GM21515 (cell line): ENCODE data around the gene KDM3A.

Source experiments
- ATAC-seq: cut with Tn5 transposase; IDR thresholded peaks from one replicate; pipeline ENCODE4 v1.9.1; 2021; ENCODE audit not compliant: unreplicated experiment

The KDM3A gene, protein sequence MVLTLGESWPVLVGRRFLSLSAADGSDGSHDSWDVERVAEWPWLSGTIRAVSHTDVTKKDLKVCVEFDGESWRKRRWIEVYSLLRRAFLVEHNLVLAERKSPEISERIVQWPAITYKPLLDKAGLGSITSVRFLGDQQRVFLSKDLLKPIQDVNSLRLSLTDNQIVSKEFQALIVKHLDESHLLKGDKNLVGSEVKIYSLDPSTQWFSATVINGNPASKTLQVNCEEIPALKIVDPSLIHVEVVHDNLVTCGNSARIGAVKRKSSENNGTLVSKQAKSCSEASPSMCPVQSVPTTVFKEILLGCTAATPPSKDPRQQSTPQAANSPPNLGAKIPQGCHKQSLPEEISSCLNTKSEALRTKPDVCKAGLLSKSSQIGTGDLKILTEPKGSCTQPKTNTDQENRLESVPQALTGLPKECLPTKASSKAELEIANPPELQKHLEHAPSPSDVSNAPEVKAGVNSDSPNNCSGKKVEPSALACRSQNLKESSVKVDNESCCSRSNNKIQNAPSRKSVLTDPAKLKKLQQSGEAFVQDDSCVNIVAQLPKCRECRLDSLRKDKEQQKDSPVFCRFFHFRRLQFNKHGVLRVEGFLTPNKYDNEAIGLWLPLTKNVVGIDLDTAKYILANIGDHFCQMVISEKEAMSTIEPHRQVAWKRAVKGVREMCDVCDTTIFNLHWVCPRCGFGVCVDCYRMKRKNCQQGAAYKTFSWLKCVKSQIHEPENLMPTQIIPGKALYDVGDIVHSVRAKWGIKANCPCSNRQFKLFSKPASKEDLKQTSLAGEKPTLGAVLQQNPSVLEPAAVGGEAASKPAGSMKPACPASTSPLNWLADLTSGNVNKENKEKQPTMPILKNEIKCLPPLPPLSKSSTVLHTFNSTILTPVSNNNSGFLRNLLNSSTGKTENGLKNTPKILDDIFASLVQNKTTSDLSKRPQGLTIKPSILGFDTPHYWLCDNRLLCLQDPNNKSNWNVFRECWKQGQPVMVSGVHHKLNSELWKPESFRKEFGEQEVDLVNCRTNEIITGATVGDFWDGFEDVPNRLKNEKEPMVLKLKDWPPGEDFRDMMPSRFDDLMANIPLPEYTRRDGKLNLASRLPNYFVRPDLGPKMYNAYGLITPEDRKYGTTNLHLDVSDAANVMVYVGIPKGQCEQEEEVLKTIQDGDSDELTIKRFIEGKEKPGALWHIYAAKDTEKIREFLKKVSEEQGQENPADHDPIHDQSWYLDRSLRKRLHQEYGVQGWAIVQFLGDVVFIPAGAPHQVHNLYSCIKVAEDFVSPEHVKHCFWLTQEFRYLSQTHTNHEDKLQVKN (N-terminal part only)

DNA sequence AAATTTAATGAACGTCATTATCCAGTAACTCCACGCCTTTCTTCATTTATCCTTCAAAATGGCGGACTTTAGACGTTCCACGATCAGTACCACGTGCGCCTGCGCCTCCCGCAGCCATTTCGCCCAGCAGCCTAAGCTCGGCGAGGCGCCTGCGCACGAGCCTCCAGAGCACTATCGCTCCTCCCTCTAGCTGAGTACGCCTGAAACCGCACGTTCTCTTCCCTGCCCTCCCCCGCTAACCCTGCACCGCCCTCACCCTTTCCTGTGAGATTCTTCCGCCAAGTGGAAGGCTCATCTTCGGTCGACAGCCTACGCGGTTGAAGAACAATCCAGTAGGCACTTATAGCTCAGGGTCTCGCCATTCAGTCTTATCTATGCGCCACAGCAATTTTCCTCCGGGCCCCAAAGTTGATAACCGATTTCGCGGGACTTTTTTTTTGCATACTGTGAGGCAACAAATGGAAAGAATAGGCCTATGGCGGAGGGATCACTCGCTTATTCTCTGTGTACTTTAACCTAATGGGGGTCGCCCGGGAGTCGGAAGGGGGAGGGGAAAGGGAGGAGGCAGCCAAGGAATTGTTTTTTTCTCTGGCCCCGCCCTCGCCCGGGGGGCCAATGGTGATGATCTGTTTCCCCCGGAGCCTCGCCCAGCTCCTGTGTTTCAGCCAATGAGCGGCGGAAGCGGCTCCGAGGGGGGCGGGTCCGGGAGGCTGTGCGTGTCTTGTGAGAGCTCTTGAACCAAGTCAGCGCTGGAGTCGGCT lies at the start of gene KDM3A:
KDM3A (plus strand) TSS at position 741 of the 761 bp plus-strand sequence. CDS start 677 bp downstream, outside the sequence.
- peak; percentile 82 for ATAC-seq

DNA sequence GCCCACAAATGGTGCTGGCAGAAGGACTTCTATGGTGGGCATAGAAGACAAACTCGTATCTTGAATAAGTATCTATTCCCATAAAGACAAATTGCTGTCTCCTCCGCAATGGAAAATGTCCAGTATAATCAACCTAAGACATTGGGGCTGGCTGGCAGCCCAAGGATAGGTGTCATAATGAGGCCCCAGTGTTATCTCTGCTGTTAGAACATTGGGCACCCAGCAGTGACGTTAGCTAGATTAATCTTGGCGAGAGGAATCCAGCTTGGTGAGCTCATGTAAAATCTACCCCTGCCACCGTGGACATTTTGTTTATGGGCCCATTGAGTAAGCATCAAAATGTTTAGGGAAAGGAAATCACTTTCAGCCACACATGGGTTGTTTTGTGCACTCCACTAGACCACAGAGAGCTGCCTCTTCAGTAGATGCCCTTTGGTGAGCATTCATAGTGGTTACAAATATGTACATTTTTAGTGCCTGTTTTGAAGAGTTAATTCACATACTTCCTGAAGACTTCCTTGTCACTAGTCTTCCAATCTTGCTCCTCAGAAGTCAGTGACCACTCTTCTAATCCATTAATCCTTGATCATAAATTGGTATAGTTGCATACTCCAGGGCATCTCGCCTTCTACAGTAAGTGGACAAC lies 48.2 kb upstream of the KDM3A start:
- ATAC-seq: no peak

DNA sequence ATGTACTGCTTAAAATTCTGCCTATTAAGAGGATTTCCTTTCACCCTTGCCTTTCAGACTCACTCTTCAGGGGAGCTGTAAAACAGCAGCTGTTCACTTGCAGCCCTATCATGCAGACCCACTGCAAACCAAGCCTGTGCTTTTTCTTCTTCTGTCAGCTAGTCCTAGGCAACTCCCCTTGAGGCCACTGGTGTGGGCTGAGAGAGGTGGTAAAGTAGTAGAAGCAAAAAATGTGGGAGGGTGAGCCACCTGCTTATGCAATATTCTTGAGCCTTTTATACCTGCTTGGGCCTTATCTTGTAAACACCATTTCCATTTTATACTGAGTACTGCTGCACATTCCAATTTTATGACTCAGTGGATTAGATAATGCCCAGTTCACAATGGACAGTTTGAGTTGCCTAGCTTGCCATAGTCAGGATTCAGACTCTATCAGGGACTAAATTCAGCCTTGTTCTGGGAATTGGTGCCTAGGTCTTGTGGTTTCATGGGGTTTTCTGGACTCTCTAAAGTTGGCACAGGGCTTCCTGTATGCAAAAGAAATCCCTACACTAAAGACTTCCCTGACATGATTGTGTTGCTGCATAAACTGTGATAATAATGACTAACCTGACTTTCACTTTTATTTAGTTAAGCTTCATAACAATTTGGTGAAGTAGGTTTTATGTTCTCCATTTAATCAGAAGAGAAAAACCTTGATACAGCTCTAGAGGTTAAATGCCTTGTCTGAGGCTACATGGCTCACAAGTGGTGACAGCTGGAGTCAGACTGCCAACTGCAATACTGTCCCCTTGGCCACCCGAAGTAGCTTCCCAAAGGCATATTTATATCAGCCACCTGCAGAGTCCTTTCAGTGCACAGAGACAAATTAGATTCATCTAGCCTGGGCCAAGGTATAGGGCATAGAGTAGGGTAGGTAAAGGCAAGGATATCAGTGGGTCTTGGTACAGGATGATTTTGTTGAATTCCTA lies 47.4 kb upstream of the KDM3A start:
- ATAC-seq: no peak

DNA sequence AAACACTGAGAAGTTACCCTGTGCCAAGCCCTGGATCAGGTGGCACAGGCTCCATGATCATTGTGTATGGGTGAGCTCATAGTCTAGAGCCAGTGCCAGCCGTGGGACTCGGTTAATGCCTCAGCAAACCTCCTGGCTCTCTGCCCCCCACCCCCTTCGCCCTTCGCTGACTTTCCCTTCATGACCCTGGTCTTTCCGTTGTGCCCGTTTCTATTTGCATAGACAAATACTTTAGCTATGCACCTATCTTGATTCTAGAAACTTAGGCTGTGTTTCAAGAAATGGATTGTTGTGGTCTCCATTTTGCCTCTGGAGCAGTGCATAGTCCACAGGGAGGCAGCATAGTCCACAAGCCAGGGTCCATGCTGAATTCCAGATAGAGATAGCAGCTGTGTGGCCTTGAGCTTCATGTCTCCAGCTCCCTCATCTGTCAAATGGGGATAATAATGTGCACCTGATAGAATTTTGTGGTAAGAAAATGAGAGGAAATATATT lies 44.8 kb upstream of the KDM3A start:
- no peak for ATAC-seq

DNA sequence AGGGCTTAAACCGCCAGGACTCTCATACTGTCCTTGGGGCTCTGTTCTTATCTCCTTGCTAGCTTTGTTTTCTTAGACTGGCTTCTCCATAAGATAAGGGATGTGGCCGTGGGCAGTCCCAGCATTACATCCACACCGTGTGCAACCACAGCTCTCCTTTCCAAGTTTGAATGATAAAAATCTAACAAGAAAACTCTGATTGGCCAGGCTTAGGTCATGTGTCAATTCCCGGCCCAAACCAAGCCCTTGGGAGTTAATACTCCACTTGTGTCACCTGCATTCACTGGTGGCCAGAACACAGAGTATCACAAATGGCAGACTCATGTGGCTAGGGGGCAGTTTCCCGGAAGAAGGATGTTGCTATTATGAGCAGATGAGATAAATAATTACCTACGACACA lies 43.2 kb upstream of the KDM3A start:
- no peak for ATAC-seq

DNA sequence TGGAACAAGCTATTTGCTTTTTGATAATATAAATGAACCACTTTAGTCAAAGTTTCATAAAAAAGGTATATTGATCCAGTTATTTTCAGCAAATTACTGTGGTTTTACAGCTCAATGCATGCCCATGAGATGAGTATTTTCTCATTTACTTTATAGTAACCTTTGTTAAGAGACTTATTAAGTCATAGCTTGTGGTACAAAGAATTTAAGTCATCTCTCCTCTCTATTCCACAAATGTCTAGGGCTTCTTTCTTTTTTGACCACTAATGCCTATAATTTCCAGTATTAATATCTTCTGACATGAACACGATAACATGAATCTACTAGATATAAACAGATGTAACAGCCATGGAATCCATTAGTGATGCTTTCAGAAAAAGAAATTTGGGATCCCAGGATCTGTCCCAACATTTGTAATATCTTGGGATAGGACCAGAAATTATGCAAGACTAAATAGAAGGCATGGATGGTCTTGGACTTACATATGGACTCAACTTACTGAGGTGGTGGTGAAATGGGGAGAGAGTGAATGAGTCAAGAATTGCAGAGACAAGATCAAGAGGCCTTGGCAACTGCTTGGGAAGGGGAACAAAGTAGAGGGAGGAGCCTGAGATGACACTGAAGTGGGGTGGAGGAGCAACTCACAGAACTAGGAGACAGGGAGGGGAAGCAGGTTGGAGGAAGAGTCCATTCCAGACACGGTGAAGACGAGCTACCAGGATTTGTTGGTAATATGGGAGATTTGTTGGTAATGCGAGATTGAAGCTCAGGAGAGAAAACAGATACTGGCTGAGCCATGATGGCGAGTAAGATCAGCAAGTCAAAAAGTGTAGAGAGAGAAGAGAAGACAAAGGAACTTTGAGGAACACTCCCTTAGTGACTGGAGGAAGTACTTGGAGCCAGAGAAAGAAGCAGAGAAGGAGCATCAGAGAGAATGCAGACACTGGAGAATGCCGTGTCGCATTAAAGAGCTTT lies 42.4 kb upstream of the KDM3A start:
- no peak for ATAC-seq

DNA sequence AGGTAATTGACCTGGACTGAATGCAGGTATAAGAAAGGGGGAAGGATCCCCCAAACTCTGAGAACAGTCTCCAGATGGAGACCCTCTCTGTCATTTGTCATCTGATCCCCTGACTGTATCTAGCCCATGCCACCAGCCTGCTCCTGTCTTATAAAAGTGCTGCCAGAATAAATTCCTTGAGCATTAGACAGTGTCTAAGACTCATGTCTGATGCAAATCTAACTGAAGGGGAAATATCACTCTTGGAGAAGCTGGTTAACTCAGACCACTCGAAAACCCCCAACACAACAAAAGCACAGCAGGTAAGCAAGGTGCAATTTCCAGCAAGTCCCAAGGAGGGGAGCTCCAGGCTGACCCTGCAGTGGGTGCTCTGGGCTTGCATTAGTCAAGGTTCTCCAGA lies 40.9 kb upstream of the KDM3A start:
- ATAC-seq: no peak

DNA sequence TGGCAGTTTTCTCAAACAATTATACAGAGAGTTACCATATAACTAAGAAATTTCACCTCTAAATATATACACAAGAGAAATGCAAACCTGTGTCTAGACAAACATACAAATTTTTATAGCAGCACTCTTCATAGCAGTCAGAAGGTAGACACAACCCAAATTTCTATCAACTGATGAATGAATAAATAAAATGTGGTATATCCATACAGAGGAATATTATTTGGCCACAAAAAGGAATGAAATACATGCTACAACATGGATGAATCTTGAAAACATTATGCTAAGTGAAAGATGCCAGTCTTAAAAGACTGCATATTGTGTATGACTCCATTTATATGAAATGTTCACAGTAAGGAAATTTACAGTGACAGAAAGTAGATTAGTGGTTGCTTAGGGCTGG lies 30.6 kb upstream of the KDM3A start:
- no peak for ATAC-seq

DNA sequence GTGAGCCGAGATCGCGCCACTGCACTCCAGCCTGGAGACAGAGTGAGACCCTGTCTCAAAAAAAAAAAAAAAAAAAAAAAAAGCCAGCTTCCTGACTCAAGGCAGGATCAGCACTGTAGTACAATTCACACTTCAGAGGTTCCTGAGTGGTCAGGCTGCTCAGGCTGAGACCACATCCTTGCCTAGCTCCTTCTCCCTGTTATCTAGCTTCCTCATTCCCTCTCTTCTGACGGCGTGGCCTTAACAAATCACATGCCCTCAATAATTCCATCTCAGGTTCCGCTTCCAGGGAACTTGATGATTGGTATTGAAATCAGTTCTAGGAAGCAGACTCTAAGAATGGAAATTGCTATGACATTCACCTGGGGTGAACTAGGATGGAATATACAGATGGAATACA lies 29.8 kb upstream of the KDM3A start:
- ATAC-seq: no peak

DNA sequence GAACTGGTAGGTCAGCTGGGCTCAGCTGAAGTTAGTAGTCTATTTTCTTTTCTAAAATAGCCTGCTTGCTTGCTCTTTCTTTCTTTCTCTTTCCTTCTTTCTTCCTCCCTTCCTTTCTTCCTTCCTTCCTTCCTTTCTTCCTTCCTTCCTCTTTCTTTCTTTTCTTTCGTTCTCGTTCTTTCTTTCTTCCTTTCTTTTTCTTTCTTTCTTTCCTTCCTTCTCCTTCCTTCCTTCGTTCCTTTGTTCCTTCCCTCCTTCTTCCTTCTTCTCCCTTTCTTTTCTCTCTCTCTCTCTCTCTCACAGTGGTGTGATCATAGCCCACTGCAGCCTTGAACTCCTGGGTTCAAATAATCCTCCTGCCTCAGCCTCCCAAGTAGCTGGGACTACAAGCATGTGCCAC lies 29.2 kb upstream of the KDM3A start:
- ATAC-seq: no peak

DNA sequence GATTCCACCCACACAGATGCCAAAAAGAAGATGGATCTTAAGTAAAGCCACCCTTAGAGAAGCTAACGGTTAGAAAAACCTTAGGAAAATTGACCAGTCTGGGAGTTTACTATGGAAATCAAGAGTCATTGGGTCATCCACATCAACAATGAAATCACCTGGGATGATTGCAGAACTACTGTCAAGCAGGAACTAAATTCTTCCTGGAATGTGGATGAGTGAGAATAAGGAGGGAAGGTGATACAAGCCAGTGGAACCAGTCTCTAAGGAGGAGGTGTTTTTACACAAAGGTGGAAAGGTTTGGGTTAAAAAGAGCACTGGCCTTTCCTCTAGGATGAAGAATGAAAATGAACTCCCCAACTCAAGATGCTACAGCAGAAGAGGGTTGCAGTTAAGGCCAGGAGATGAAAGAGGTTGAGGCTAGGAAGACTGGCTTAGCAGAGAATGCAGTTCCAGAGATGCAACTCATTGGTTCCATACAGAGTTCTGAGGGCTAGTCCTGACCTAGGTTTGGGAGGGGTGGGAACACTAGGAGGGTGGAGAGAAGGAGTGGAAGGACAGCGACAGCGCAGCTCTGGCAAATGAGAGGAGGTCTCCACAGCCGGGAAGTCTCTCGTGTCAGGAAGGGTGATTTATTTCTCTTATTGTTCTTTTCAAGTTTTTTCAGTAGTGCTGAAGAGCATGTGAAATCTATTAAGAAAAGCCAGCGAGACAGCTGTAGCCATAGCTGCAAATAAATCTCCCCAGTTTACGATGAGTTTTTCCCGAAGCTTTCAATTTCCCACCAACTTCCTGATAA lies 27.7 kb upstream of the KDM3A start:
- ATAC-seq: no peak

DNA sequence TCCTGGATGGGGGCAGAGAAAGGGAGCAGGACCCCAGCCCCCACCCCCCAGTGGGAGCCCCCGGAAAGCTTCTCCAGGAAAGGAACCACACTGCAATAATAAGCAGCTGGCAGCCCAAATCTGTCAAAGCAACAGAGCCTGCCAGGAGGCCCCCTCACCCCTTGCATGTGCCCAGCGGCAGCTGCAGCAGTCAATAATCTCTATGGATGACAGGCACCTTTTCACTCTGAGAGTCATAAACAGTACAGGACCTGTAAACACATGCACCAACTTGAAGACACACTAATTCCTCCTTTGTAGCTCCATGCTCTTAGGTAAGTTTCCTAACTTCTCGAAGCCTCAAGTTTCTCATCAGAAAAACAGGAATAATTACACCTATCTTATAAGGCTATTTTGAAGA lies 26.2 kb upstream of the KDM3A start:
- no peak for ATAC-seq

DNA sequence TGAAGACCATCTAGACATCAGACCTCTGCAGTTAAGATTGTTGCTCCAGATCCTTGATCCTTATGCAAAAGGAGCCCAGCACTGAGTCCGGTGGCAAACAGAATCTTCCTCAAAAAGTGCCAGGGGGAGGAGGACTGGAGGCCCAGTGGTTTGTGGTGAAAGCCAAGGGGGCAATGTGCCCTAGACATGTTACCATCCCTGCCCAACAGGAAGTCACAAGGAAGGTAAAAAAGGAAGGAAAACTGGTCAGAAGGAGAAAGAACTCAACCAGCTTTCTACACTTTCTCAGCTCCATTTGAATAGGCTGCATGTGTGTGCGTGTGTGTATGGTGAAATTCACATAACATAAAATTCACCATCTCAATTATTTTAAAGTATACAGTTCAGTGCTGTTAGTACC lies 25.0 kb upstream of the KDM3A start:
- ATAC-seq: no peak

DNA sequence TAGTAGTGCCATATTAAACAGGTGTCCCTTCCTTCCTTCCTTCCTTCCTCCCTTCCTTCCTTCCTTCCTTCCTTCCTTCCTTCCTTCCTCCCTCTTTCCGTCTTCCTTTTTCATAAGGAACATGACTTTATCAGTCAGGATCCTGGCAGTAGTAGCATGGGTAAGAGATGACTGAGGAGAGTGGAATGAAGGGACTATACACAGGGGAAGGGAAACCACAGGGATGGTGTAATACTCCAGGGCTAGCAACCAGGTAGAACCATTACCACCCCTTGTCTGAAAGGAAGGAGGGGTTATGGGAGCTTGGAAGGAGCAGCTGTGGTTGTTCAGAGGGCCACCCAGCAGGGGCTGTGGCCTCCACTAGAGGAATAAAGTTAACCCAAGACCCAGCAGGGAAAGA lies 23.2 kb upstream of the KDM3A start:
- no peak for ATAC-seq

DNA sequence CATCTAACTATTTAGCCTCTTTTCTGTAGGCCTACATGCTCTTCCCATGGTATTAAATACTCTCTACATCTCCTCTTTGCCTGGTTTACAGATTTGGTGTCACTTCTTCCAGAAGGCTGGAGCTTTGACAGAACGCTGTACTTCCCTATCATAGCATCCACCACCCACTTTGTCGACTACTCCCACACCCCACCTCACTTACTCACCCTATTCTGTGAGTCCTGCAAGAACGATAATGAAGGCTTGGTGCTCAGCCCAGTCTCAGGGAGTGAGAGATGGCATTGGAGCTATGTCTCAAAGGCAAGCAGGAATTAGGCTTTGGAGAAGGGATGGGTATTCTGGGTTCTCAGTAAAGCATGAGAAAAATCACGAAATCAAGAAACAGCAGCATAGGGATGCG lies 20.3 kb upstream of the KDM3A start:
- no peak for ATAC-seq

DNA sequence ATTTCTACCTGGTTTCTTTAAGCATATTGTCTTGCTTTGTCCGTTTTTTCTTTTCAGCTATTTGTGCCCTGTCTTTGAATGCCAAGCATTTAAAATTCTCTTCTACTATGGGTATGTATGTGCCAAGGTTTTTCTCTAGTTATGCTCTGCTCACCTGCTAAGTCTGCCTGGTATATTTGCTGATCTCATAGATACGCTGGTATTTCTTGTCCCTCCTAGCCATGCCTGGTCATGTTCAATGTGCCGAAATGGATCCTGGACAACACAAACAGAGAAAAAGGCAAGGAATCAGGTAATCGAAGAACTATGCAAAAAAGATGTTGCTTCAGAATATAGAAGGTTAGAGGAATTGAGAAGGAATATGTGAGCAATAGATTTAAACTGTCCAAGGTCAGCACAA lies 14.9 kb upstream of the KDM3A start:
- no peak for ATAC-seq

DNA sequence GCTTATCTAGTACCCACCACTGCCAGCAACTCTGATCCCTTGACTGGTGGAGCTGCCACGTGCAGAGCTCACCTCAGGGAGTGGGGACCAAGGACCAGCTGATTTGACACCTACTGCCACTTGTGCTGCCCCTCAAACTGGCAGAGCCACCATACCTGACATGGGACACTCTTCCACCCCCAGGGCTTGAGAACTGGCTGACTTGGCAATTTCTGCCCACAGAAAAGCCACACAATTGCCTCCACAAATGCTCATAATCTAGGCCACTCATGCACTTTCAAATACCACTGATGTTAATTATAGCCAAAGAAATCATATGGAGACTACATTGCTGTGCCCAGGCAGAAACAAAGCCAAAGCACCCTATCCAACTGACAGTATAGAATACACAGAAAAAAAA lies 11.8 kb upstream of the KDM3A start:
- ATAC-seq: no peak
